ENCODE measurements around the gene CNGA3.

Gene CNGA3

DNA sequence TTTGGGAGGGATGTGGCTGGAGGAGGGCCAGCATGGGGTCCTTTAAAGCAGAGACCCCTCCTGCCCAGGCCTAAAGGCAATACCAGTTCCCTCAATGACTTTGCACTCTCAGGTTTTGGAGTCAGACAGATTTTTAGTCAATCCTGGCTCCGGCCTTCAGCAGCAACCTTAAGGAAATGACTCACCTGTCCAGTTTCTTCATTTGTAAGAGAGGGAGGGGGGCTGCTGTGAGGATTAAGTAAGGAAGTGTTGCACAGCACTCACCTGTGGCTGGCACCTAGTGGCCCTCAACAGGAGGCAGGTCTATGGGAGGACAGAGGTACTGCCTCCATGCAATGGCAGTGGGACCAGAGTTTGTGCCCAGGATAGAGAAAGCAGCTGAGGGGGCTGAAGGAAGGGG is 13.7 kb downstream of the CNGA3 start:
- no peak overlapping the region for H3K9ac ChIP-seq (ENCODE audit: low read length)
- no peaks in the 10 kb centered on the region for H3K4me1 ChIP-seq (ENCODE audit: insufficient read depth, low read length)
- no peaks in the 10 kb centered on the region for H3K27me3 ChIP-seq (ENCODE audit: control insufficient read depth in 1 of 2, insufficient read depth in 2 of 2, low read length in 2 of 2)
- no peaks in the 10 kb centered on the region for H3K36me3 ChIP-seq (ENCODE audit: insufficient read depth, low read length)
- H3K4me3 ChIP-seq (ENCODE audit: low read depth in 1 of 2, low read length in 2 of 2): no peak overlapping the region
- H3K9me3 ChIP-seq (ENCODE audit: low read length): no peaks in the 10 kb centered on the region
- H3K27ac ChIP-seq (ENCODE audit: low read depth, low read length): no peak overlapping the region

GRCh38 chr2:98367721-98368120 is 21.5 kb downstream of the CNGA3 start:
- Histone ChIP-seq H3K36me3 (ENCODE audit: insufficient read depth, low read length) (no peaks in the 10 kb centered on the region), H3K9me3 (ENCODE audit: low read length) (no peaks in the 10 kb centered on the region), H3K27ac (ENCODE audit: low read depth, low read length) (no peak overlapping the region), H3K9ac (ENCODE audit: low read length) (no peak overlapping the region), H3K4me1 (ENCODE audit: insufficient read depth, low read length) (no peaks in the 10 kb centered on the region), H3K27me3 (ENCODE audit: control insufficient read depth in 1 of 2, insufficient read depth in 2 of 2, low read length in 2 of 2) (no peaks in the 10 kb centered on the region), H3K4me3 (ENCODE audit: low read depth in 1 of 2, low read length in 2 of 2) (no peak overlapping the region)

DNA sequence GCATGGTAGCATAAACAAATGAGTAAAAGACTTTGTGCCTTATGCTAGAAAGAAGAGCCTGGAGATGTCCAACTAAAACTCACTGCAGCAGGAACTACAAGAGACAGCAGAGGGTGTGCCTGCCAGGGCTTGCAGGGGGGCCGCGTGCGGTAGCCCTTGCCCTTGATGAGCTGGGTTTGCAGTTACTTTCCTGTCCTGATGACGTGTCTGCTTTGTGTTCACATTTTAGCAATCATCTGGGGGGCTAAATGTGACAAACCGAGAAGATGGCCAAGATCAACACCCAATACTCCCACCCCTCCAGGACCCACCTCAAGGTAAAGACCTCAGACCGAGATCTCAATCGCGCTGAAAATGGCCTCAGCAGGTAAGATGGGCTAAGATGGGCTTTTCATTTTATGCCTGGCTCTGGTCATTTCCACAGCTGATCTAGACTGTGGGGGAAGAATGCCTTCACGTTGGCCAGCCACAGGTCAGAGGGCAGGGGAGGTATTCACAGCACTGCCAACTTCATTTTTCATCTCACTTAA is 23.5 kb downstream of the CNGA3 start:
- Histone ChIP-seq H3K4me1 (ENCODE audit: insufficient read depth, low read length) (no peaks in the 10 kb centered on the region), H3K36me3 (ENCODE audit: insufficient read depth, low read length) (no peaks in the 10 kb centered on the region), H3K27me3 (ENCODE audit: control insufficient read depth in 1 of 2, insufficient read depth in 2 of 2, low read length in 2 of 2) (no peaks in the 10 kb centered on the region), H3K4me3 (ENCODE audit: low read depth in 1 of 2, low read length in 2 of 2) (no peak overlapping the region), H3K27ac (ENCODE audit: low read depth, low read length) (no peak overlapping the region), H3K9me3 (ENCODE audit: low read length) (no peaks in the 10 kb centered on the region), H3K9ac (ENCODE audit: low read length) (no peak overlapping the region)

DNA sequence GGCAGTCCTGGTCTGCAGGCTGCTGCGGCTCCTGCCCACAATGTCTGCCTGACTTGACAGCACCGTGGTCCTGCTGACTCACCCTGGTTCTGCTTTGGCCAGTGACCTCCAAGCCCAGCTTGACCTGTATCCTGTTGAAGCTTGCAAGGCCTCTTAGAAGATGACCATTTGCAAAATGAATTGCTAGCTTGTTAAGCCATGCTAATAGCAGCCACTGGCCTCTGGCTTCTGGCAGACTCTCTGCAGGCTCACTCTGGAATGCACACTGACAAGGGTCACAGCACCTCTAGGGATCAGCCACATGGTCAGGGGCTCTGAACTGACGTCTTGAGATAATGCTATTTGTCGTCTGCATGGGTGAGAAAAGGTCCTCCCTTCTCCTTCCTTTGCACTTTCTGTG is 25.9 kb downstream of the CNGA3 start:
- Histone ChIP-seq H3K27ac (ENCODE audit: low read depth, low read length) (no peak overlapping the region), H3K4me3 (ENCODE audit: low read depth in 1 of 2, low read length in 2 of 2) (no peak overlapping the region), H3K27me3 (ENCODE audit: control insufficient read depth in 1 of 2, insufficient read depth in 2 of 2, low read length in 2 of 2) (no peaks in the 10 kb centered on the region), H3K9me3 (ENCODE audit: low read length) (no peaks in the 10 kb centered on the region), H3K36me3 (ENCODE audit: insufficient read depth, low read length) (no peaks in the 10 kb centered on the region), H3K9ac (ENCODE audit: low read length) (no peak overlapping the region), H3K4me1 (ENCODE audit: insufficient read depth, low read length) (no peaks in the 10 kb centered on the region)

GRCh38 chr2:98372579-98372978 is 26.3 kb downstream of the CNGA3 start:
- Histone ChIP-seq H3K9me3 (ENCODE audit: low read length) (no peaks in the 10 kb centered on the region), H3K4me3 (ENCODE audit: low read depth in 1 of 2, low read length in 2 of 2) (no peak overlapping the region), H3K27me3 (ENCODE audit: control insufficient read depth in 1 of 2, insufficient read depth in 2 of 2, low read length in 2 of 2) (no peaks in the 10 kb centered on the region), H3K27ac (ENCODE audit: low read depth, low read length) (no peak overlapping the region), H3K4me1 (ENCODE audit: insufficient read depth, low read length) (no peaks in the 10 kb centered on the region), H3K9ac (ENCODE audit: low read length) (no peak overlapping the region), H3K36me3 (ENCODE audit: insufficient read depth, low read length) (no peaks in the 10 kb centered on the region)

DNA sequence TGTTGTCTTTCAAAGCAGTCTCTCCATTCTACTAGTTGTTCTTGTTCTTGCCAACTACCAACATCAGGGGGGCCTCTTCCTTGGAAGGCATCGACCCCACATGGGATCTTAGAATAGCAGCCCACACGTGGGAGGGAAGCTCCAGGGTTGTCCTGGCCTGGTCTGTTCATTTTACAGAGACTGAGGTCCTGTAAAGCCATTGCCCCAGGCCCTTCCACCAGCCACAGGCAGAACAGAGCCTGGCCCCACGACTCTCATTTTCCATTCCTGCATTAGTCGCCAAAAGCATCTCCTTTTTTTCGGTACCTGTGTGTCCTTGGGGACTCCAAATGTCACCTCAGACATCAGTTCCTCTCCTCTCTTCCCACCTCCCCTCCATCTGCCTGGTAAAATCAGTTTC is 28.0 kb downstream of the CNGA3 start:
- Histone ChIP-seq H3K4me1 (ENCODE audit: insufficient read depth, low read length) (no peaks in the 10 kb centered on the region), H3K9me3 (ENCODE audit: low read length) (no peaks in the 10 kb centered on the region), H3K27me3 (ENCODE audit: control insufficient read depth in 1 of 2, insufficient read depth in 2 of 2, low read length in 2 of 2) (no peaks in the 10 kb centered on the region), H3K27ac (ENCODE audit: low read depth, low read length) (no peak overlapping the region), H3K36me3 (ENCODE audit: insufficient read depth, low read length) (no peaks in the 10 kb centered on the region), H3K4me3 (ENCODE audit: low read depth in 1 of 2, low read length in 2 of 2) (no peak overlapping the region), H3K9ac (ENCODE audit: low read length) (no peak overlapping the region)

GRCh38 chr2:98374958-98375570 is 28.8 kb downstream of the CNGA3 start:
- Histone ChIP-seq H3K27ac (ENCODE audit: low read depth, low read length) (no peak overlapping the region), H3K9ac (ENCODE audit: low read length) (no peak overlapping the region), H3K4me3 (ENCODE audit: low read depth in 1 of 2, low read length in 2 of 2) (no peak overlapping the region), H3K9me3 (ENCODE audit: low read length) (no peaks in the 10 kb centered on the region), H3K36me3 (ENCODE audit: insufficient read depth, low read length) (no peaks in the 10 kb centered on the region), H3K27me3 (ENCODE audit: control insufficient read depth in 1 of 2, insufficient read depth in 2 of 2, low read length in 2 of 2) (no peaks in the 10 kb centered on the region), H3K4me1 (ENCODE audit: insufficient read depth, low read length) (no peaks in the 10 kb centered on the region)

DNA sequence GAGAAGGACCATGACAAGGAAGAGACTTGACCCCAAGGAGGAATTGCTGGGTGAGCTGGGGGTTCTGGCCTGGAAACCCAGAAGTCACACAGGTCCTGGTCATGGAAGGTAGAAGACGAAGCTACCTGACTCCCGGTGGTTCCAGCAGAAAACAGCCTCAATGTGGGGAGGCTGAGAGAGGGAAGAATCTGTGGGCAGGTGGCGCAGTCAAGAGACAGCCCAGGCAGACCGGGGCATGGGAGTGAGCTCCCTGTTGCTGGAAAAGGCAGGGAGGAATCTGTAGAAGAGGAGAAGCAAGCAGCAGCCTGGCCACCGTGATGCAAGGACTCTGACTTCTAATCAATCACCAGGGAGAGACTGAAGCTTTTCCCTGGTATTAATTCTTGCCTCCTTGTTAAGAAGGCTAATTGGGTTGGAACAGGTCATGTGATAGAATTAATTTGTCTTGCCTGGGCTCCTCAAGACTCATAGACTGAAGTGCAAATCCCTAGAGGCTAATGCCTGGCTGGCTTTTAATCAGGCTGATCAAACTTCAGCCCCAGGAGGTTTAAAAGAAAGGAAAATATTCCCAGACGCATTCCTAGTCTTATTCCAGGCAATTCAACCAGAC is 30.1 kb downstream of the CNGA3 start:
- no peaks in the 10 kb centered on the region for H3K4me1 ChIP-seq (ENCODE audit: insufficient read depth, low read length)
- H3K27ac ChIP-seq (ENCODE audit: low read depth, low read length): no peak overlapping the region
- no peak overlapping the region for H3K9ac ChIP-seq (ENCODE audit: low read length)
- no peak overlapping the region for H3K4me3 ChIP-seq (ENCODE audit: low read depth in 1 of 2, low read length in 2 of 2)
- no peaks in the 10 kb centered on the region for H3K27me3 ChIP-seq (ENCODE audit: control insufficient read depth in 1 of 2, insufficient read depth in 2 of 2, low read length in 2 of 2)
- H3K9me3 ChIP-seq (ENCODE audit: low read length): no peaks in the 10 kb centered on the region
- H3K36me3 ChIP-seq (ENCODE audit: insufficient read depth, low read length): no peaks in the 10 kb centered on the region

- no peaks in the 10 kb centered on the region for H3K4me1 ChIP-seq (ENCODE audit: insufficient read depth, low read length)
- no peak overlapping the region for H3K9ac ChIP-seq (ENCODE audit: low read length)
- H3K27ac ChIP-seq (ENCODE audit: low read depth, low read length): no peak overlapping the region
- no peak overlapping the region for H3K4me3 ChIP-seq (ENCODE audit: low read depth in 1 of 2, low read length in 2 of 2)
- no peaks in the 10 kb centered on the region for H3K9me3 ChIP-seq (ENCODE audit: low read length)
- H3K36me3 ChIP-seq (ENCODE audit: insufficient read depth, low read length): no peaks in the 10 kb centered on the region
- H3K27me3 ChIP-seq (ENCODE audit: control insufficient read depth in 1 of 2, insufficient read depth in 2 of 2, low read length in 2 of 2): no peaks in the 10 kb centered on the region
Measured at GRCh38 chr2:98376996-98377395, 30.7 kb downstream of the CNGA3 start.

DNA sequence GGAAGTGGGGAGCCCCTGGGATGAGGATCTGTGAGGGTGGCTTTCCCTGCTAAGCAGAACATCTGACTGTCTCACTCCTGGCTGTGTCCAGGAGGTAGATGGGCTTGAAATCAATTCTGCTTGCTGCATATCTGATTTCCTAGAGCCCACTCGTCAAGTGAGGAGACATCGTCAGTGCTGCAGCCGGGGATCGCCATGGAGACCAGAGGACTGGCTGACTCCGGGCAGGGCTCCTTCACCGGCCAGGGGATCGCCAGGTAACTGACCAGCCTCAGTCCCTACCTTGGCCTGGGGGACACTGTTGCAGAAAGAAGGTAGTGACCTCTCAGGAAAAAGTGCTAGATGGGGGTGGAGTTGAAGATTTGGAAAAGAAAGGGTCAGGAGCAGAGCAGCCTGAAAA is 31.3 kb downstream of the CNGA3 start:
- Histone ChIP-seq H3K9me3 (ENCODE audit: low read length) (no peaks in the 10 kb centered on the region), H3K36me3 (ENCODE audit: insufficient read depth, low read length) (no peaks in the 10 kb centered on the region), H3K9ac (ENCODE audit: low read length) (no peak overlapping the region), H3K27ac (ENCODE audit: low read depth, low read length) (no peak overlapping the region), H3K27me3 (ENCODE audit: control insufficient read depth in 1 of 2, insufficient read depth in 2 of 2, low read length in 2 of 2) (no peaks in the 10 kb centered on the region), H3K4me1 (ENCODE audit: insufficient read depth, low read length) (no peaks in the 10 kb centered on the region), H3K4me3 (ENCODE audit: low read depth in 1 of 2, low read length in 2 of 2) (no peak overlapping the region)

- no peaks in the 10 kb centered on the region for H3K27me3 ChIP-seq (ENCODE audit: control insufficient read depth in 1 of 2, insufficient read depth in 2 of 2, low read length in 2 of 2)
- no peaks in the 10 kb centered on the region for H3K36me3 ChIP-seq (ENCODE audit: insufficient read depth, low read length)
- no peaks in the 10 kb centered on the region for H3K9me3 ChIP-seq (ENCODE audit: low read length)
- no peak overlapping the region for H3K27ac ChIP-seq (ENCODE audit: low read depth, low read length)
- no peak overlapping the region for H3K9ac ChIP-seq (ENCODE audit: low read length)
- no peak overlapping the region for H3K4me3 ChIP-seq (ENCODE audit: low read depth in 1 of 2, low read length in 2 of 2)
- no peaks in the 10 kb centered on the region for H3K4me1 ChIP-seq (ENCODE audit: insufficient read depth, low read length)
Measured at GRCh38 chr2:98378196-98378595, 31.9 kb downstream of the CNGA3 start.

- H3K9ac ChIP-seq (ENCODE audit: low read length): no peak overlapping the region
- no peak overlapping the region for H3K4me3 ChIP-seq (ENCODE audit: low read depth in 1 of 2, low read length in 2 of 2)
- no peaks in the 10 kb centered on the region for H3K27me3 ChIP-seq (ENCODE audit: control insufficient read depth in 1 of 2, insufficient read depth in 2 of 2, low read length in 2 of 2)
- H3K36me3 ChIP-seq (ENCODE audit: insufficient read depth, low read length): no peaks in the 10 kb centered on the region
- no peaks in the 10 kb centered on the region for H3K4me1 ChIP-seq (ENCODE audit: insufficient read depth, low read length)
- H3K27ac ChIP-seq (ENCODE audit: low read depth, low read length): no peak overlapping the region
- no peaks in the 10 kb centered on the region for H3K9me3 ChIP-seq (ENCODE audit: low read length)
Measured at GRCh38 chr2:98378901-98379300, 32.6 kb downstream of the CNGA3 start.
